ENCODE measurements around the gene KIAA0753. TPM values are rescaled to one million over a fixed set of nuclear protein-coding genes. Genes with fewer than 3 reads are reported as not detected.

The KIAA0753 gene
- total RNA-seq: 10 to 100 TPM; 20.8 to 46.7 (median 25.6) TPM

- DNase-seq: peak; percentile 93
- 1% methylated on average over 40 to 47 of the region's 52 CpGs for WGBS, 2 donors
- H3K27ac ChIP-seq: peak within 1 kb of the TSS; percentile 82 to 93 (median 86)
- peaks cover 19 to 23% of the 10 kb centered on the region in 2 donors for H3K4me1 ChIP-seq
- TF ChIP-seq, protein P1, sequence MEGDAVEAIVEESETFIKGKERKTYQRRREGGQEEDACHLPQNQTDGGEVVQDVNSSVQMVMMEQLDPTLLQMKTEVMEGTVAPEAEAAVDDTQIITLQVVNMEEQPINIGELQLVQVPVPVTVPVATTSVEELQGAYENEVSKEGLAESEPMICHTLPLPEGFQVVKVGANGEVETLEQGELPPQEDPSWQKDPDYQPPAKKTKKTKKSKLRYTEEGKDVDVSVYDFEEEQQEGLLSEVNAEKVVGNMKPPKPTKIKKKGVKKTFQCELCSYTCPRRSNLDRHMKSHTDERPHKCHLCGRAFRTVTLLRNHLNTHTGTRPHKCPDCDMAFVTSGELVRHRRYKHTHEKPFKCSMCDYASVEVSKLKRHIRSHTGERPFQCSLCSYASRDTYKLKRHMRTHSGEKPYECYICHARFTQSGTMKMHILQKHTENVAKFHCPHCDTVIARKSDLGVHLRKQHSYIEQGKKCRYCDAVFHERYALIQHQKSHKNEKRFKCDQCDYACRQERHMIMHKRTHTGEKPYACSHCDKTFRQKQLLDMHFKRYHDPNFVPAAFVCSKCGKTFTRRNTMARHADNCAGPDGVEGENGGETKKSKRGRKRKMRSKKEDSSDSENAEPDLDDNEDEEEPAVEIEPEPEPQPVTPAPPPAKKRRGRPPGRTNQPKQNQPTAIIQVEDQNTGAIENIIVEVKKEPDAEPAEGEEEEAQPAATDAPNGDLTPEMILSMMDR (IDR thresholded peaks at IDR 0.05): no peak
- TF ChIP-seq POLR2A (IDR thresholded peaks at IDR 0.05): peak in 1 of 2 donors; percentile 82
- peaks cover 0 to 5% of the 10 kb centered on the region in 2 donors for H3K36me3 ChIP-seq
- H3K9me3 ChIP-seq: no peaks in the 10 kb centered on the region
- H3K27me3 ChIP-seq: no peaks in the 10 kb centered on the region
- intact Hi-C loops (cut with DNase I): no loop called here
- H3K4me3 ChIP-seq (replicated peaks in 1 of 3): peak within 1 kb of the TSS; percentile 56 to 80 (median 79)
Measured at GRCh38 chr17:6640536-6641246, at the start of gene KIAA0753, which contains the start of gene TXNDC17. Gene KIAA0753, minus strand, starts transcription at chr17:6640711. Its CDS starts 5,608 bp downstream, at chr17:6635103. Gene TXNDC17, plus strand, starts transcription at chr17:6641060. Its CDS starts 23 bp downstream, at chr17:6641083.

GRCh38 chr17:6688944-6689343, 48.4 kb upstream of the KIAA0753 start:
- no peaks in the 10 kb centered on the region for H3K36me3 ChIP-seq
- TF ChIP-seq POLR2A (IDR thresholded peaks at IDR 0.05): no peak
- TF ChIP-seq, protein P1 (IDR thresholded peaks at IDR 0.05): no peak
- no peaks in the 10 kb centered on the region for H3K9me3 ChIP-seq
- no peak overlapping the region for H3K27ac ChIP-seq
- H3K27me3 ChIP-seq: no peaks in the 10 kb centered on the region
- H3K4me1 ChIP-seq: no peaks in the 10 kb centered on the region
- intact Hi-C loops (cut with DNase I): no loop called here
- H3K4me3 ChIP-seq (replicated peaks in 1 of 3): no peak overlapping the region
- 88 to 89% methylated on average over 8 to 9 of the region's 9 CpGs for WGBS, 2 donors
- DNase-seq: no peak

GRCh38 chr17:6686026-6686425, 45.5 kb upstream of the KIAA0753 start:
- no peaks in the 10 kb centered on the region for H3K4me1 ChIP-seq
- no peaks in the 10 kb centered on the region for H3K9me3 ChIP-seq
- intact Hi-C loops (cut with DNase I): no loop called here
- H3K4me3 ChIP-seq (replicated peaks in 1 of 3): no peak overlapping the region
- no peak for TF ChIP-seq POLR2A (IDR thresholded peaks at IDR 0.05)
- TF ChIP-seq, protein P1 (IDR thresholded peaks at IDR 0.05): no peak
- DNase-seq: no peak
- no peak overlapping the region for H3K27ac ChIP-seq
- no peaks in the 10 kb centered on the region for H3K36me3 ChIP-seq
- H3K27me3 ChIP-seq: no peaks in the 10 kb centered on the region
- 88 to 89% methylated on average over 4 of the region's 4 CpGs for WGBS, 2 donors

- TF ChIP-seq, protein P1 (IDR thresholded peaks at IDR 0.05): no peak
- TF ChIP-seq POLR2A (IDR thresholded peaks at IDR 0.05): no peak
- DNase-seq: no peak
- 68 to 73% methylated on average over 12 of the region's 14 CpGs for WGBS, 2 donors
- no peaks in the 10 kb centered on the region for H3K27me3 ChIP-seq
- intact Hi-C loops (cut with DNase I): no loop called here
- no peaks in the 10 kb centered on the region for H3K36me3 ChIP-seq
- no peaks in the 10 kb centered on the region for H3K9me3 ChIP-seq
- H3K4me1 ChIP-seq: no peaks in the 10 kb centered on the region
- H3K27ac ChIP-seq: no peak overlapping the region
- H3K4me3 ChIP-seq (replicated peaks in 1 of 3): no peak overlapping the region
Measured at GRCh38 chr17:6684881-6685767, 44.6 kb upstream of the KIAA0753 start.

GRCh38 chr17:6684460-6684783, 43.9 kb upstream of the KIAA0753 start:
- Histone ChIP-seq H3K4me1 (no peaks in the 10 kb centered on the region), H3K27me3 (no peaks in the 10 kb centered on the region), H3K4me3 (replicated peaks in 1 of 3) (no peak overlapping the region), H3K36me3 (no peaks in the 10 kb centered on the region), H3K9me3 (no peaks in the 10 kb centered on the region), H3K27ac (no peak overlapping the region)
- intact Hi-C loops (cut with DNase I): no loop called here
- TF ChIP-seq, protein P1 (IDR thresholded peaks at IDR 0.05): no peak
- no peak for TF ChIP-seq POLR2A (IDR thresholded peaks at IDR 0.05)
- 53 to 61% methylated on average over 5 to 7 of the region's 7 CpGs for WGBS, 2 donors
- no peak for DNase-seq
